GM12891 (cell line): ENCODE results near the gene MROH2A.

ENCODE experiments used
- POLR2A ChIP-seq: IDR thresholded peaks from 2 replicates; pipeline ENCODE4 v1.6.1; 2011; ENCODE audit warnings: low read depth, low read length, control low read depth
- POLR2AphosphoS5 ChIP-seq: IDR thresholded peaks from 2 replicates; pipeline ENCODE4 v1.6.1; 2011; ENCODE audit warnings: low read depth, low read length, control low read depth
- TAF1 ChIP-seq: IDR thresholded peaks from 2 replicates; pipeline ENCODE4 v1.6.1; 2011; ENCODE audit warnings: low read depth, low read length, control low read depth

DNA sequence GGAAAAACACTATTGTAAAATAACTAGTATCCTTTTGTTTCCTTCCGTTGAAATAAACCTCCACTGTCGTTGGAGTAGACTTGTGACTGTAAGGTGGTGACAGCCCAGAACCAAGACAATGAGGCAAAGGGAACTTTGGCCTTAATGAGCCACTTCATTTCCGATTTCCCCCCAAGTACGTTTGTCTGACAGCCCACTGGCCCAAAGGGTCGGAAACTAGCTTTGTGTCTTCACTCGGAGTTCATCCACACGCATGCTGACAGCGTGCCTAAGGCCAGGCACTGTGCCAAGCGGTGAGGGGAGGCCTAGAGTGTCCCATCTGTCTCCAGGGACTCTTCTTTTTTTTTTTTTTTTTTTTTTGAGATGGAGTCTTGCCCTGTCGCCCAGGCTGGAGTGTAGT, 55.2 kb downstream of the MROH2A start:
- TF ChIP-seq POLR2AphosphoS5 (no peak), POLR2A (no peak), TAF1 (no peak)
